Stimulated activated naive B cell treated with anti-CD40 and anti-IgM and Interleukin-4, amounts not matched to agents 10 μg/mL and 1 μg/mL and 100 μg/mL, for 72 hours (primary cell): ENCODE measurements around the gene EGR4.
"Not testable (repeated sequence)": the region's sequence is repeated elsewhere in the genome, so short reads cannot be mapped to it uniquely, and the experiment has no call there.

Experiments
- ATAC-seq, 2 donors: fragments of 150-1000 bp; cut with Tn5 transposase; replicated peaks; 2 replicates each; pipeline ENCODE4 v1.10.0; 2021; ENCODE audit warnings: moderate library complexity in 1 of 2
- DNase-seq: peaks from one replicate; pipeline ENCODE4 v3.0.0; 2021
- H3K27ac Mint-ChIP-seq: one replicate; pipeline ENCODE4 v1.8.0; 2022; ENCODE audit warnings: mild to moderate bottlenecking, mixed read lengths
- H3K27me3 Mint-ChIP-seq, 2 donors: one replicate each; pipeline ENCODE4 v1.8.0; 2022; ENCODE audit warnings: mixed read lengths in 2 of 2
- H3K36me3 Mint-ChIP-seq, 2 donors: one replicate each; pipeline ENCODE4 v1.8.0; 2022; ENCODE audit warnings: mixed read lengths in 2 of 2, mild to moderate bottlenecking in 1 of 2
- H3K4me1 Mint-ChIP-seq, 2 donors: one replicate each; pipeline ENCODE4 v1.8.0; 2022; ENCODE audit warnings: mixed read lengths in 2 of 2, mild to moderate bottlenecking in 1 of 2
- H3K4me3 Mint-ChIP-seq, 2 donors: one replicate each; pipeline ENCODE4 v1.8.0; 2022; ENCODE audit warnings: mild to moderate bottlenecking in 2 of 2, mixed read lengths in 2 of 2, moderate library complexity in 1 of 2
- H3K9me3 Mint-ChIP-seq, 2 donors: one replicate each; pipeline ENCODE4 v1.8.0; 2022; ENCODE audit warnings: mixed read lengths in 2 of 2, mild to moderate bottlenecking in 1 of 2

EGR4 gene

DNA sequence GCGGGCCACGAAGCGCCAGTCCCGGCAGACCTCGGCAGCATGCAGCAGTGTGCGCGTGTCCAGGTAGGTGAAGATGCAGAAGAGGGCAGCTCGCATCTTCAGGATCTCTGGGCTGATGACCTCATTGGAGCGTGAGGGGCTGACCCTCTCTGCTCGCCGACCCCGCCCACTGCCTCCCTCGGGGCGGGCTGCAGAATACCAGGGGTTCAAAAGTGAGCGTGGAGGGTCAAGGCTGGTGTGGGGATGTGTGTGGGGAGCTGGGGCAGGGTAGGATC is 29.1 kb downstream of the EGR4 start:
- peaks cover 40 to 48% of the 10 kb centered on the region in 2 donors for H3K36me3 Mint-ChIP-seq
- no peaks in the 10 kb centered on the region for H3K27me3 Mint-ChIP-seq
- peaks cover 9 to 10% of the 10 kb centered on the region in 2 donors for H3K4me1 Mint-ChIP-seq
- H3K9me3 Mint-ChIP-seq, result no peaks in the 10 kb centered on the region
- H3K4me3 Mint-ChIP-seq, result no peak overlapping the region
- ATAC-seq, result no peak
- no peak overlapping the region for H3K27ac Mint-ChIP-seq
- DNase-seq, result no peak

DNA sequence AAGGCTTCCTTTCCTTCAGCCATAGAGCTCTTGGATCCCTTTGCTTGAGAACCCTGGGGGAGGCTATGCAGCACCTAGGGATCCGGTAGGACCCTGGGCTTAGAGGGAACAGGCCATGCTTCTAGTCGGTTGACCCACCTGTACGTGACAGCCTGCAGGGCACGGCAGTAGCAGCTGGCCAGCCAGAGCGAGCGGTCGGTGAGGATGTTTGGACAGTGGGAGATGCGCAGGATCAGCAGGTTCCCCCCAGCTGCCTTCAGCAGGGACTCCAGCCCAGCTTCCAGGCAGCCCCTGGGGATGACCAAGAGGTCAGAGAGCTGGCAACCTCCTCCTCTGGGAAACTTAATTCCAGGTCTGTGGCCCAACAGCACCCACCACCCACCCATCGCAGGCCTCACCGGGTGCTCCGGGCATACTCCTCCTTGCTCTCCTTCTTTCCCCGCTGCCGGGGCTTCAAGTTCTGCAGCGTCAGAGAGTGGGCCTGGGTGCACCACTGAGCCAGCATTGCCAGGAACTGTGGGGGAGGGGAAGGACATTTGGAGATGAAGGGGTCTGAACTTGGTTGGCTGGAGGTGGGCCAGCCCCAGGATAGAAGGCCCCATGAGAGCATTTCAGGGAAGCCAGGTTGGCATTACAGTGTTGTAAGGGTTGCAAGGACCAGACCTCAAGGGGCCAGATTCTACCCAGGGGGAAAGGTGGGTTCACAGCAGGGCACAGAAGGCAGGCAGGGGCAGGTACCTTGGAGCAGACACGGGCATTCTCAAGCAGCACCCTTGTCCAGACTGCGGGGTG is 29.6 kb downstream of the EGR4 start:
- ATAC-seq, result no peak
- H3K4me3 Mint-ChIP-seq, result no peak overlapping the region

GRCh38 chr2:73262691-73263429 is 30.5 kb downstream of the EGR4 start:
- H3K27ac Mint-ChIP-seq, result peak overlapping the region; percentile 77
- not testable (repeated sequence) for H3K4me1 Mint-ChIP-seq, H3K9me3 Mint-ChIP-seq, DNase-seq, H3K27me3 Mint-ChIP-seq, H3K4me3 Mint-ChIP-seq, ATAC-seq
- H3K36me3 Mint-ChIP-seq, result peaks cover 34 to 42% of the 10 kb centered on the region in 2 donors

More for the DNA sequence above, 29.6 kb downstream of the EGR4 start:
- DNase-seq, result no peak
- Mint-ChIP-seq H3K27me3 (no peaks in the 10 kb centered on the region), H3K36me3 (peaks cover 40 to 50% of the 10 kb centered on the region in 2 donors), H3K4me1 (peaks cover 9 to 10% of the 10 kb centered on the region in 2 donors), H3K27ac (no peak overlapping the region), H3K9me3 (no peaks in the 10 kb centered on the region)

- Mint-ChIP-seq H3K27ac (no peak overlapping the region), H3K36me3 (peaks cover 32 to 39% of the 10 kb centered on the region in 2 donors), H3K4me1 (peaks cover 0 to 6% of the 10 kb centered on the region in 2 donors), H3K9me3 (no peaks in the 10 kb centered on the region), H3K27me3 (no peaks in the 10 kb centered on the region), H3K4me3 (no peak overlapping the region)
- DNase-seq (no peak), ATAC-seq (no peak)
Measured at GRCh38 chr2:73262108-73262651, 31.2 kb downstream of the EGR4 start.

DNA sequence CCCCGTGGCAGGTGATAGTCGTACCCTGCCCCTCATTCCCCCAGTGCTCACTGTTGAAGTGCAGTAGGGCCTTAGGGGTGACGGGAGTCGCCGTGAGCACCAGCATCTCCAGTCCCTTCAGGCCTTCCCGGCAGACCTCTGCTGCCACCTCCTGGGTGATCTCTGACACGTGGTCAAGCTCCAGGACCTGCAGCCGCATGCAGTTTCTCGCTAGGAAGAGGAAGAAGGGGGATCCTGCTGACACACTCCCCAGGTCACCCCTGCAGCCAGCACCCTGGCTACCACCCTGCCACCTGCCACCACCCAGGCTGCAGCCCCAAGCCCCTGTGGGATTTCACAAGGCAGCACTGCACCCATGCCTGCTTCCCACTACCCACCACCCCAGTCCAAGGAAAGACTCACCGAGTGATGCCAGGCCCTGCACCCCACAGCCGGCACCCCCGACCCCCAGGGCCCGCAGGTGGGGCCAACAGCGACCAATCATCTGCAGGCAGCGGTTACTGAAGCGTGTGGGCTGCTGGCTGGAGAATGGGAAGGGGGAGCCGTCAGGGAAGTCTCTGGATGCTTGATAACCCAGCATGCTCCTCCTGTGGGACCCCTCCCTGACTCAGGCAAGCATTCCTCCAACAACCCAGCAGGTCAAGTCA is 32.9 kb downstream of the EGR4 start:
- Mint-ChIP-seq H3K9me3 (no peaks in the 10 kb centered on the region), H3K4me1 (peaks cover 0 to 4% of the 10 kb centered on the region in 2 donors), H3K36me3 (peaks cover 28 to 41% of the 10 kb centered on the region in 2 donors), H3K27ac (no peak overlapping the region), H3K4me3 (no peak overlapping the region), H3K27me3 (no peaks in the 10 kb centered on the region)
- DNase-seq, result no peak
- ATAC-seq, result peak in 1 of 2 donors; percentile 27

- ATAC-seq (no peak), DNase-seq (no peak)
- Mint-ChIP-seq H3K4me1 (peaks cover 4 to 5% of the 10 kb centered on the region in 2 donors), H3K27me3 (no peaks in the 10 kb centered on the region), H3K36me3 (peaks cover 27 to 47% of the 10 kb centered on the region in 2 donors), H3K27ac (peak overlapping the region; percentile 38), H3K9me3 (no peaks in the 10 kb centered on the region), H3K4me3 (no peak overlapping the region)
Measured at GRCh38 chr2:73259704-73260337, 33.5 kb downstream of the EGR4 start.

GRCh38 chr2:73259276-73259675 is 34.1 kb downstream of the EGR4 start:
- peaks cover 4 to 6% of the 10 kb centered on the region in 2 donors for H3K4me1 Mint-ChIP-seq
- H3K36me3 Mint-ChIP-seq, result peaks cover 31 to 47% of the 10 kb centered on the region in 2 donors
- DNase-seq (no peak), ATAC-seq (no peak)
- no peak overlapping the region for H3K4me3 Mint-ChIP-seq
- H3K27me3 Mint-ChIP-seq, result no peaks in the 10 kb centered on the region
- H3K9me3 Mint-ChIP-seq, result no peaks in the 10 kb centered on the region
- H3K27ac Mint-ChIP-seq, result peak overlapping the region; percentile 65

DNA sequence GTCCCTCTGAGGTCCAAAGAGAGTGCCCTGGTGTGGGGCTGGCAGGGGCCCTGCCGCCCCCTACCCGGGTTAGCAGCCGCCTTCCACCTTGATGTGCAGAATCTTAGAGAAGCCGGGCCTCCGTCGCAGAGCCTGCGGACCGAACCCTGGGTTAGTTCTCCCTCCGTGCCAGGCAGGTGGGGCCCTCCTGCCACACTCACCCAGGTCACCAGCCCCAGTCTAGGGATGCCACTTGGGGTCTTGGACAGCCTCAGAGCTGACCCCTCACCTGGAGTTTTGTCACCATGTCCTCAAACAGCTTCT is 34.5 kb downstream of the EGR4 start:
- DNase-seq, result no peak
- Mint-ChIP-seq H3K4me1 (peaks cover 4 to 6% of the 10 kb centered on the region in 2 donors), H3K36me3 (peaks cover 28 to 46% of the 10 kb centered on the region in 2 donors), H3K27ac (peak overlapping the region; percentile 65), H3K4me3 (no peak overlapping the region), H3K9me3 (no peaks in the 10 kb centered on the region), H3K27me3 (no peaks in the 10 kb centered on the region)
- ATAC-seq, result no peak

DNA sequence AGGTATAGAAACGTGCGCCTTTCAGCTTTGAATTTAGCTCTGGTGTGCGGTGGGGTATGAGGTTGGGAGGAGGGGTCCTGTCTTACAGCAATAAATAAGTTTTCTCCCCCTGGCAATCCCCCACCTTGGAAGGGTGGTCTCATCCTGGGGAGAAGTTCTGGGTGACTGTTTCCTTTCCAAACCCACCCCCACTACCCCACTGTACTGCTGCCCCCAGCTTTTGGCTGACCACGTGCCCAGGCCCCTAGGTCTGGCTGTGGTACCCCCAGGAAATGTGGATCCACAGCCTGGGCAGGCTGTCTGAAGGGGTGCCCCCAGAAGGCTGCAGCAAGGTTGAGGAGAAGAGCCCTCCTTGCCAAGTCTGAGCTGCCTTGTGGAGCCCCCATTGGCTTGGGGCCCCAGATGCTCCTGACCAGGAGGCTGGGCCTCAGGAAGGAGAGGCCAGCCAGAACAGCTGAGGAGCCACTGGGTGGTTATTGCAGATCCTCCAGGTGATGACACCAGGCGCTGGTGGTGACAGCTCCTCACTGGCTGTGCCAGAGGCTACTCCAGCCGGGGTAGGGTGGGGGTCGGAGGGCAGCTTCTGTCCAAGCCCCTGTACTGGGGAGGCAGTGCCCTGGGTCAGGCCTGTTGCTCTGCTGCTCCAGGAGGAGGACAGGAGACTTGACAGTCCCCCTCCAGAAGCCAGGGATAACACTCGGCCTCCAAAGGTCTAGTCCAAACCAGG is 35.0 kb downstream of the EGR4 start:
- H3K4me1 Mint-ChIP-seq, result peaks cover 4 to 6% of the 10 kb centered on the region in 2 donors
- H3K36me3 Mint-ChIP-seq, result peaks cover 23 to 44% of the 10 kb centered on the region in 2 donors
- DNase-seq (no peak), ATAC-seq (no peak)
- H3K9me3 Mint-ChIP-seq, result no peaks in the 10 kb centered on the region
- no peak overlapping the region for H3K4me3 Mint-ChIP-seq
- H3K27me3 Mint-ChIP-seq, result no peaks in the 10 kb centered on the region
- H3K27ac Mint-ChIP-seq, result no peak overlapping the region

DNA sequence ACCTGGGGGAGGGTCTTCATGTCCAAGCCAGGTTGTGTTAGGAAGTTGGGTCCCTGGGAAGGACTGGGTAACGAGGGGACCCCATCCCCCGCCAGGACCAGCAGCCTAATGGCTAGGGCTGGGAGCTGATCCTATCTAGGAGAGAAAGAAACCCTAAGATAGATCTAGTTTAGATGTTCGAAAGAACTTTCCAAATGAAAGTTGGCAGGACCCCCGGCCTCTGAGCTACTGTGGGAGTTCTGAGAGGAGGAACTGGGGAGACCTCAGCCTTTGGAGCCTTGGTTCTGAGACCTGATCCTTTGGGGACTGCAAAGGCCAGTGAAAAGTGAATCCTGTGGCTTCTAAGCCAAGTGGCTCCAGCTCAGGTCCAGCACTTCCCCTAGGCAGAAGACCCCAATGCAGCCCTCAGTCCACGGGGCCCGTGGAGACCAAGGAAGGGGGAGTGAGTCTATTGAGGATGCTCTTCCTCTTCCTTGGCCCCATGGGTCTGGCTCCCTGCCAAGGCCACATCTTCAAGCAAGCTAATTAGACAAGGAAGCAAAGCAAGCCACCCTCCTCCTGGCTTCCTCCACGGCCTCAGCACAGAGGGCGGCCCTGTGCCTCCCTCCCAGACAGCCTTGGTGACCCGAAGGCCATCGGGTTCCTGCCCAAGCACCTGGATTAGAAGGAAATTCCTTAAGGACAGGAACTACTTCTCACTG is 35.8 kb downstream of the EGR4 start:
- DNase-seq, result no peak
- Mint-ChIP-seq H3K36me3 (peaks cover 19 to 46% of the 10 kb centered on the region in 2 donors), H3K9me3 (no peaks in the 10 kb centered on the region), H3K4me1 (peaks cover 4 to 6% of the 10 kb centered on the region in 2 donors), H3K27me3 (no peaks in the 10 kb centered on the region), H3K4me3 (no peak overlapping the region), H3K27ac (peak overlapping the region; percentile 70)
- ATAC-seq, result no peak

DNA sequence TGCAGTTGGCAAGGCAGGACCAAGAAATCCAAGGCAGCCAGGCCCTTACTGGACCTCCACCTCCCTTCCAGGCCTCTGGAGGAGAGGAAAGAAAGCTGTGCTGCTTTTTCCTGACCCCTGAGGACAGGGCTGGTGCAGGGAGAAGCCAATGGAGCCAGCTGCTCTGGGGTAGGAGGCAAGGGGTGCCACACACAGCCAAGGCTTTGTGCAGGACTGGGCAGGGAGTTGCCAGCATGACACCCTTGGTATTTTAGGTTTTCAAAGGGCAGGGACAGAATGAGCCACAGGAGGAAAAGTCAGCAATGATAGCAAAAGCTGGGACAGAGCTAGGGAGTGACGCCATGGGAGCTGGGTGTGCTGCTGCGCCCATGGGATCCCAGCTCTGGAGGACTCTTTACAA is 36.3 kb downstream of the EGR4 start:
- Mint-ChIP-seq H3K9me3 (no peaks in the 10 kb centered on the region), H3K36me3 (peaks cover 19 to 50% of the 10 kb centered on the region in 2 donors), H3K27me3 (no peaks in the 10 kb centered on the region), H3K27ac (peak overlapping the region; percentile 70), H3K4me1 (peaks cover 4 to 6% of the 10 kb centered on the region in 2 donors), H3K4me3 (no peak overlapping the region)
- ATAC-seq, result no peak
- no peak for DNase-seq

- H3K4me1 Mint-ChIP-seq, result peaks cover 4 to 6% of the 10 kb centered on the region in 2 donors
- ATAC-seq (peak in 1 of 2 donors; percentile 6), DNase-seq (no peak)
- H3K36me3 Mint-ChIP-seq, result peaks cover 19 to 50% of the 10 kb centered on the region in 2 donors
- no peak overlapping the region for H3K4me3 Mint-ChIP-seq
- H3K9me3 Mint-ChIP-seq, result no peaks in the 10 kb centered on the region
- peak overlapping the region; percentile 70 for H3K27ac Mint-ChIP-seq
- no peaks in the 10 kb centered on the region for H3K27me3 Mint-ChIP-seq
Measured at GRCh38 chr2:73256618-73256922, 36.8 kb downstream of the EGR4 start.

GRCh38 chr2:73255907-73256617 is 37.3 kb downstream of the EGR4 start:
- Mint-ChIP-seq H3K36me3 (peaks cover 19 to 51% of the 10 kb centered on the region in 2 donors), H3K27ac (peak overlapping the region; percentile 70)

More at GRCh38 chr2:73255907-73256617, 37.3 kb downstream of the EGR4 start:
- H3K4me3 Mint-ChIP-seq, result no peak overlapping the region
- H3K9me3 Mint-ChIP-seq, result no peaks in the 10 kb centered on the region
- DNase-seq (no peak), ATAC-seq (peak in 1 of 2 donors; percentile 15)
- H3K27me3 Mint-ChIP-seq, result no peaks in the 10 kb centered on the region
- peaks cover 4 to 6% of the 10 kb centered on the region in 2 donors for H3K4me1 Mint-ChIP-seq
